ENCODE data around the gene TSPAN5.

DNA sequence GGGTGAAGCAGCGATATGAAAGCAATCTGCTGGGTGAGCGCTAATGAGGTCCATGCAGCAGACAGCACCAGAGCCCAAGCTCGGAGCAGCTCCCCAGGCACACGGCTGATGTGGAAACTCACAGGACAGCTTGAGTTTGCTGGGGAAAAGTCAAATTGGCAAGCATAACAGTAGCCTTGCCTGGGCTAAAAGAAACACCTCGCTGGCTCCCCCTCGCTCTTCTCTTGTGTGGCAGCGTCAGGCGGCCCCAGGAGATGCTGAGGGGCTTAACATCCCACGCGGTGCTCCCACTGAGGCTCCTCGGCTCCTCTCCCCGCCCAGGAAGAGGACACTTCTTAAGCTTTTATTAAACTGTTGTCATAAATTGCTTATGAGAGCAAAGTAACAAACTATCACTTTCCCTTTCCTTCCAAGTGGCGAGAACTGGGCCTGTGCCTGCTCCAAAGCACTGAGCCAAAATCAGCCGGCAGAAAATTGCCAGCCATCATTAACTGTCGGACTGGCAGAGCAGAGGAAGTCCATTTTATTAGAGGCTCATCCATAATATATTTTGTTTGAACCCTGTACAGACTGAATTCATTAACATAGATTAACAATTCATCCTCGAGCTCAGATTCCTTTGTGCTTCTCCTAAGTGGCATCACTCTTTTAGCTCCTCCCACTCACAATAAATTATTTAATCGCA is 111.4 kb downstream of the TSPAN5 start:
- TF ChIP-seq, protein P1, sequence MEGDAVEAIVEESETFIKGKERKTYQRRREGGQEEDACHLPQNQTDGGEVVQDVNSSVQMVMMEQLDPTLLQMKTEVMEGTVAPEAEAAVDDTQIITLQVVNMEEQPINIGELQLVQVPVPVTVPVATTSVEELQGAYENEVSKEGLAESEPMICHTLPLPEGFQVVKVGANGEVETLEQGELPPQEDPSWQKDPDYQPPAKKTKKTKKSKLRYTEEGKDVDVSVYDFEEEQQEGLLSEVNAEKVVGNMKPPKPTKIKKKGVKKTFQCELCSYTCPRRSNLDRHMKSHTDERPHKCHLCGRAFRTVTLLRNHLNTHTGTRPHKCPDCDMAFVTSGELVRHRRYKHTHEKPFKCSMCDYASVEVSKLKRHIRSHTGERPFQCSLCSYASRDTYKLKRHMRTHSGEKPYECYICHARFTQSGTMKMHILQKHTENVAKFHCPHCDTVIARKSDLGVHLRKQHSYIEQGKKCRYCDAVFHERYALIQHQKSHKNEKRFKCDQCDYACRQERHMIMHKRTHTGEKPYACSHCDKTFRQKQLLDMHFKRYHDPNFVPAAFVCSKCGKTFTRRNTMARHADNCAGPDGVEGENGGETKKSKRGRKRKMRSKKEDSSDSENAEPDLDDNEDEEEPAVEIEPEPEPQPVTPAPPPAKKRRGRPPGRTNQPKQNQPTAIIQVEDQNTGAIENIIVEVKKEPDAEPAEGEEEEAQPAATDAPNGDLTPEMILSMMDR (IDR thresholded peaks at IDR 0.05): peak in 3 of 12 donors; percentile 9 to 26 (median 11)
- no peak for TF ChIP-seq POLR2A (IDR thresholded peaks at IDR 0.05)

Data from heart left ventricle (tissue), 13 donors.